Measurements from ENCODE around the gene RHOBTB1. TPM values are rescaled to one million over a fixed set of nuclear protein-coding genes. Genes with fewer than 3 reads are reported as not detected.
"Not testable (repeated sequence)": the region's sequence is repeated elsewhere in the genome, so short reads cannot be mapped to it uniquely, and the experiment has no call there.

Gene RHOBTB1
- total RNA-seq, 1 donor from 2014 or later = 0.24 TPM

- no peaks in the 10 kb centered on the region for H3K36me3 Mint-ChIP-seq (ENCODE audit: low read depth)
- TF ChIP-seq, protein P1, sequence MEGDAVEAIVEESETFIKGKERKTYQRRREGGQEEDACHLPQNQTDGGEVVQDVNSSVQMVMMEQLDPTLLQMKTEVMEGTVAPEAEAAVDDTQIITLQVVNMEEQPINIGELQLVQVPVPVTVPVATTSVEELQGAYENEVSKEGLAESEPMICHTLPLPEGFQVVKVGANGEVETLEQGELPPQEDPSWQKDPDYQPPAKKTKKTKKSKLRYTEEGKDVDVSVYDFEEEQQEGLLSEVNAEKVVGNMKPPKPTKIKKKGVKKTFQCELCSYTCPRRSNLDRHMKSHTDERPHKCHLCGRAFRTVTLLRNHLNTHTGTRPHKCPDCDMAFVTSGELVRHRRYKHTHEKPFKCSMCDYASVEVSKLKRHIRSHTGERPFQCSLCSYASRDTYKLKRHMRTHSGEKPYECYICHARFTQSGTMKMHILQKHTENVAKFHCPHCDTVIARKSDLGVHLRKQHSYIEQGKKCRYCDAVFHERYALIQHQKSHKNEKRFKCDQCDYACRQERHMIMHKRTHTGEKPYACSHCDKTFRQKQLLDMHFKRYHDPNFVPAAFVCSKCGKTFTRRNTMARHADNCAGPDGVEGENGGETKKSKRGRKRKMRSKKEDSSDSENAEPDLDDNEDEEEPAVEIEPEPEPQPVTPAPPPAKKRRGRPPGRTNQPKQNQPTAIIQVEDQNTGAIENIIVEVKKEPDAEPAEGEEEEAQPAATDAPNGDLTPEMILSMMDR (IDR thresholded peaks at IDR 0.05) = no peak
- intact Hi-C loops (cut with micrococcal nuclease) = no loop called here
- no peak overlapping the region for H3K27ac Mint-ChIP-seq
- no peaks in the 10 kb centered on the region for H3K27me3 Mint-ChIP-seq
- ChIA-PET POLR2A (no interaction called here), CTCF (no interaction called here)
- peaks cover 14% of the 10 kb centered on the region for H3K4me1 Mint-ChIP-seq
- ATAC-seq (ENCODE audit: low read depth) (no peak), DNase-seq (no peak)
- H3K4me3 Mint-ChIP-seq = no peak overlapping the region
- peaks cover 6% of the 10 kb centered on the region for H3K9me3 Mint-ChIP-seq
Measured at GRCh38 chr10:60908031-60908430, 36.0 kb downstream of the RHOBTB1 start.

- Mint-ChIP-seq H3K9me3 (peaks cover 6% of the 10 kb centered on the region), H3K4me3 (no peak overlapping the region), H3K27ac (no peak overlapping the region), H3K27me3 (no peaks in the 10 kb centered on the region), H3K4me1 (peaks cover 14% of the 10 kb centered on the region), H3K36me3 (ENCODE audit: low read depth) (no peaks in the 10 kb centered on the region)
- ChIA-PET CTCF (no interaction called here), POLR2A (no interaction called here)
- DNase-seq (no peak), ATAC-seq (ENCODE audit: low read depth) (no peak)
- TF ChIP-seq, protein P1 (IDR thresholded peaks at IDR 0.05) = no peak
- intact Hi-C loops (cut with micrococcal nuclease) = no loop called here
Measured at GRCh38 chr10:60907236-60907635, 36.7 kb downstream of the RHOBTB1 start.

DNA sequence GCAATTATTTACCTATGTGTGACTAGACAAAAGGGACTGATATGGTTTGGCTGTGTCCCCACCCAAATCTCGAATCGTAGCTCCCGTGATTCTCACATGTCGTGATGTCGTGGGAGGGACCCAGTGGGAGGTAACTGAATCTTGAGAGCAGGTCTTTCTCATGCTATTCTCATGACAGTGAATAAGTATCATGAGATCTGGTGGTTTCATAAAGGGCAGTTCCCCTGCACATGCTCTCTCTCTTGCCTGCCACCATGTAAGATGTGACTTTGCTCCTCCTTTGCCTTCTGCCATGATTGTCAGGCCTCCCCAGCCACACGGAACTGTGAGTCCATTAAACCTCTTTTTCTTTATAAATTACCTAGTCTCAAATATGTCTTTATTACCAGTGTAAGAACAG, 37.2 kb downstream of the RHOBTB1 start:
- CTCF ChIA-PET, H3K27me3 Mint-ChIP-seq: not testable (repeated sequence)

DNA sequence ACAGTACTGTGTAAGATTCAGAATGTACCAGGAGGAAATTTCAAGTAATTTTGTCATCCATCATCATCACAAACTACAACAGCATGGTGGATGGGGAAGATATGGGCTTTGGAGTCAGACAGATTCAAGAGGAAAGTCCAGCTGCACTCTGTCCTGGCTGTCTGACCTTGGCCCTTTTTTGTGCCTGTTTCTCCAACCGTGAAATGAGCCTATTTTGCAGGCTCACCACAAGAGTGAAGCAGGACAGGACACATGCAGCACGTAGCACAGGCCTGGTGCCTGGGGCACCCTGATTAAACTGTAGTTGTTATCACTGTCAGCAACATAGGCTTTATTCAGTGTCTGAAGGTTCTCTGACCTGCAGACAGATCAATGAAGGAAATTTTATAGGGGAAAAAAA, 37.6 kb downstream of the RHOBTB1 start:
- no peak for DNase-seq
- ATAC-seq (ENCODE audit: low read depth) = no peak
- Mint-ChIP-seq H3K27ac (no peak overlapping the region), H3K9me3 (peaks cover 6% of the 10 kb centered on the region), H3K36me3 (ENCODE audit: low read depth) (no peaks in the 10 kb centered on the region), H3K4me1 (peaks cover 12% of the 10 kb centered on the region), H3K4me3 (no peak overlapping the region), H3K27me3 (no peaks in the 10 kb centered on the region)
- TF ChIP-seq, protein P1 (IDR thresholded peaks at IDR 0.05) = no peak
- POLR2A ChIA-PET = no interaction called here
- intact Hi-C loops (cut with micrococcal nuclease) = no loop called here
- CTCF ChIA-PET = no interaction called here

More for the DNA sequence above, 37.2 kb downstream of the RHOBTB1 start:
- DNase-seq; H3K27ac Mint-ChIP-seq; POLR2A ChIA-PET; H3K36me3 Mint-ChIP-seq (ENCODE audit: low read depth); H3K9me3 Mint-ChIP-seq; ATAC-seq (ENCODE audit: low read depth); intact Hi-C loops (cut with micrococcal nuclease); H3K4me3 Mint-ChIP-seq: not testable (repeated sequence)
- peaks cover 14% of the 10 kb centered on the region for H3K4me1 Mint-ChIP-seq

GRCh38 chr10:60905580-60905979, 38.4 kb downstream of the RHOBTB1 start:
- ATAC-seq (ENCODE audit: low read depth) (no peak), DNase-seq (no peak)
- no peaks in the 10 kb centered on the region for H3K36me3 Mint-ChIP-seq (ENCODE audit: low read depth)
- TF ChIP-seq, protein P1 (IDR thresholded peaks at IDR 0.05) = no peak
- peaks cover 6% of the 10 kb centered on the region for H3K9me3 Mint-ChIP-seq
- H3K27me3 Mint-ChIP-seq = no peaks in the 10 kb centered on the region
- intact Hi-C loops (cut with micrococcal nuclease) = no loop called here
- H3K4me3 Mint-ChIP-seq = no peak overlapping the region
- H3K27ac Mint-ChIP-seq = no peak overlapping the region
- H3K4me1 Mint-ChIP-seq = peaks cover 3% of the 10 kb centered on the region
- POLR2A ChIA-PET = no interaction called here
- CTCF ChIA-PET = no interaction called here

GRCh38 chr10:60903096-60903495, 40.9 kb downstream of the RHOBTB1 start:
- H3K4me3 Mint-ChIP-seq = no peak overlapping the region
- intact Hi-C loops (cut with micrococcal nuclease) = no loop called here
- H3K27ac Mint-ChIP-seq = no peak overlapping the region
- POLR2A ChIA-PET = no interaction called here
- DNase-seq = no peak
- TF ChIP-seq, protein P1 (IDR thresholded peaks at IDR 0.05) = no peak
- ATAC-seq (ENCODE audit: low read depth) = no peak
- no peaks in the 10 kb centered on the region for H3K4me1 Mint-ChIP-seq
- H3K9me3 Mint-ChIP-seq = peaks cover 6% of the 10 kb centered on the region
- CTCF ChIA-PET = no interaction called here
- H3K27me3 Mint-ChIP-seq = no peaks in the 10 kb centered on the region
- no peaks in the 10 kb centered on the region for H3K36me3 Mint-ChIP-seq (ENCODE audit: low read depth)

Data from activated B cell treated with CpG ODN at 0.5 μM for 24 hours (primary cell).